KMS-11 (cell line): ENCODE measurements around the gene PTH1R.

Experiments used
- H2AFZ ChIP-seq: fragments of 200-600 bp; sonication (generic); 2 replicates; pipeline ENCODE4 v1.6.1; 2016; ENCODE audit warnings: antibody characterized with exemption, mixed run types, low read depth
- H3K27ac ChIP-seq: fragments of 200-600 bp; sonication (generic); 2 replicates; pipeline ENCODE4 v1.6.1; 2016; ENCODE audit warnings: mild to moderate bottlenecking, mixed run types
- H3K27me3 ChIP-seq: fragments of 200-600 bp; sonication (generic); 2 replicates; pipeline ENCODE4 v1.6.1; 2017; ENCODE audit warnings: mild to moderate bottlenecking, low read depth, mixed run types, moderate library complexity; ENCODE audit not compliant: insufficient read depth
- H3K36me3 ChIP-seq: fragments of 200-600 bp; sonication (generic); 2 replicates; pipeline ENCODE4 v1.6.1; 2017; ENCODE audit warnings: mild to moderate bottlenecking, mixed run types; ENCODE audit not compliant: insufficient read depth
- H3K4me1 ChIP-seq: fragments of 200-600 bp; sonication (generic); 2 replicates; pipeline ENCODE4 v1.6.1; 2016; ENCODE audit warnings: mild to moderate bottlenecking, low read depth, mixed run types; ENCODE audit not compliant: poor library complexity, severe bottlenecking
- H3K4me2 ChIP-seq: fragments of 200-600 bp; sonication (generic); 2 replicates; pipeline ENCODE4 v1.7.0; 2016; ENCODE audit warnings: mild to moderate bottlenecking, mixed run types
- H3K4me3 ChIP-seq: fragments of 200-600 bp; sonication (generic); IDR thresholded peaks from 2 replicates; pipeline ENCODE4 v1.6.1; 2017; ENCODE audit warnings: low read depth, low read length, mixed read lengths; ENCODE audit not compliant: insufficient read depth
- H3K79me2 ChIP-seq: fragments of 200-600 bp; sonication (generic); 2 replicates; pipeline ENCODE4 v1.6.1; 2016; ENCODE audit warnings: low read depth, mixed run types; ENCODE audit not compliant: insufficient read depth
- H3K9ac ChIP-seq: fragments of 200-600 bp; sonication (generic); 2 replicates; pipeline ENCODE4 v1.6.1; 2016; ENCODE audit warnings: mild to moderate bottlenecking, mixed run types
- H4K20me1 ChIP-seq: fragments of 200-600 bp; sonication (generic); 2 replicates; pipeline ENCODE4 v1.6.1; 2016; ENCODE audit warnings: mild to moderate bottlenecking, mixed run types; ENCODE audit not compliant: insufficient read depth
- CTCF ChIP-seq: fragments of 200-600 bp; sonication (generic); conservative IDR thresholded peaks from 2 replicates; pipeline ENCODE4 v1.6.1; 2017; ENCODE audit warnings: low read depth, mild to moderate bottlenecking, antibody characterized with exemption, low read length, moderate library complexity, mixed read lengths

Gene PTH1R

DNA sequence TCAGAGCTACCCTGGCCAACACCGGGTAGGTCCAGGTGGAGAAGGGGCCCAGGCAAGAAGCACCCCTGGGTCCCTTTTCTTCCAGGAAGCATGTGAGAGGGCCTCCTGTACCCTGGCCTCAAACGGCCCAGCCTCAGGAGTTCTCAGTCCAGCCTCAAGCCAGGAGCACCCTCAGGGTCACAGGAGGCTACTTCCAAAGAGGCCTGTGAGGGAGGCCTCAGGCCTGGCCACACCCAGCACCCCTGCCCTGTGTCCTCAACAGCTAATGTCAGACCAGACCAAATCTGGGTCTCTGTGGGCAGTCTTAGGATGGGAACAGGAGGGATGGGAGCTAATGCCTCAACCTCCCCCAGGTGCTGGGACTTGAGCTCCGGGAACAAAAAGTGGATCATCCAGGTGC lies 23.5 kb downstream of the PTH1R start:
- H3K27me3 ChIP-seq, result no peaks in the 10 kb centered on the region
- H3K27ac ChIP-seq, result no peak overlapping the region
- H3K9ac ChIP-seq, result no peak overlapping the region
- no peak overlapping the region for H3K4me3 ChIP-seq
- no peak for TF ChIP-seq CTCF
- no peak overlapping the region for H3K4me2 ChIP-seq
- no peaks in the 10 kb centered on the region for H3K4me1 ChIP-seq
- H3K36me3 ChIP-seq, result no peaks in the 10 kb centered on the region
- no peaks in the 10 kb centered on the region for H4K20me1 ChIP-seq
- no peaks in the 10 kb centered on the region for H3K79me2 ChIP-seq
- H2AFZ ChIP-seq, result no peak overlapping the region

DNA sequence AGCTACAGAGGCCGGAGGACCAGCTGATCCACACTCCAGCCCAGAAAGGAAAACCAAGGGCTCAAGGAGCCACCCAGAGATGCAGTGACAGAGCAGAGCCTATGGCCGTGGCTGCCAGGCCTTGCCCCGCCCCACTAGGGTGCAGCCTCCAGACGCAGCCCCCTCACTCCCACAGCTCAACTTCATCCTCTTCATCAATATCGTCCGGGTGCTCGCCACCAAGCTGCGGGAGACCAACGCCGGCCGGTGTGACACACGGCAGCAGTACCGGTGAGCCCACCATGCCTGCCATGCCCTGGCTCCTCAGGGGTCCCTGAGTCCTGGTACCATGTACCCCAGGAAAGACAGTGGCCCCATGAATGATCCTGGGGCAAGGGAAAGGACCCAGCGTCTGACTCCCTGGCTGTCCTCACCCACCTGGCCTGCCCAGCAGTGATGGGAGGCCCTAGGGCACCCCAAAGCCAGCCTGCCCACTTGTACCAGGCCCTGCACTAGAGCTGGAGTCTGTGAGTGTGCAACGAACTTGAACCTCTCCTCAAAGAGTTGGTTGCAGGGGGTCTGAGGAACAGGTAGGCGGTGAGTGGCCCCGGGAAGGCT lies 24.2 kb downstream of the PTH1R start:
- Histone ChIP-seq H3K27me3 (no peaks in the 10 kb centered on the region), H3K27ac (no peak overlapping the region), H3K4me3 (no peak overlapping the region), H3K36me3 (no peaks in the 10 kb centered on the region), H3K79me2 (no peaks in the 10 kb centered on the region), H2AFZ (no peak overlapping the region), H3K4me2 (no peak overlapping the region), H3K9ac (no peak overlapping the region), H3K4me1 (no peaks in the 10 kb centered on the region), H4K20me1 (no peaks in the 10 kb centered on the region)
- no peak for TF ChIP-seq CTCF

DNA sequence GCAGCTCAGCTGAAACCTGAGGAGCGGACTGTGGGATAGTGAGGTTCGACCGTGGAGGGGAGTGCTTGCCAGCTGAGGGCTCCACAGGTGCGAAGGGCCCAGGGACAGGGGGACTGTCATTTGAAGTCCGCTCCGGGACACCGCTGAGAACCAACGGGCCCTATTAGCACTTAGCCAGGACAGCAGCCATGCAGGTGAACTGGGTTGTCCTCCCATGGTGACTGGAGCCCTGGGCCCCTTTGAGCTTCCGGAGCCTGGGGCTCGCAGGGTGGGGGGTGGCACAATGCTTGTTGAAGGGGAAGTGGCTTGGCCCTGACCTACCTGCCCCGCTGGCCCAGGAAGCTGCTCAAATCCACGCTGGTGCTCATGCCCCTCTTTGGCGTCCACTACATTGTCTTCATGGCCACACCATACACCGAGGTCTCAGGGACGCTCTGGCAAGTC lies 24.7 kb downstream of the PTH1R start:
- H3K4me2 ChIP-seq, result no peak overlapping the region
- no peaks in the 10 kb centered on the region for H3K36me3 ChIP-seq
- no peak overlapping the region for H3K4me3 ChIP-seq
- H2AFZ ChIP-seq, result no peak overlapping the region
- TF ChIP-seq CTCF, result no peak
- no peaks in the 10 kb centered on the region for H3K27me3 ChIP-seq
- H3K79me2 ChIP-seq, result no peaks in the 10 kb centered on the region
- H3K4me1 ChIP-seq, result no peaks in the 10 kb centered on the region
- no peak overlapping the region for H3K27ac ChIP-seq
- no peaks in the 10 kb centered on the region for H4K20me1 ChIP-seq
- H3K9ac ChIP-seq, result no peak overlapping the region

DNA sequence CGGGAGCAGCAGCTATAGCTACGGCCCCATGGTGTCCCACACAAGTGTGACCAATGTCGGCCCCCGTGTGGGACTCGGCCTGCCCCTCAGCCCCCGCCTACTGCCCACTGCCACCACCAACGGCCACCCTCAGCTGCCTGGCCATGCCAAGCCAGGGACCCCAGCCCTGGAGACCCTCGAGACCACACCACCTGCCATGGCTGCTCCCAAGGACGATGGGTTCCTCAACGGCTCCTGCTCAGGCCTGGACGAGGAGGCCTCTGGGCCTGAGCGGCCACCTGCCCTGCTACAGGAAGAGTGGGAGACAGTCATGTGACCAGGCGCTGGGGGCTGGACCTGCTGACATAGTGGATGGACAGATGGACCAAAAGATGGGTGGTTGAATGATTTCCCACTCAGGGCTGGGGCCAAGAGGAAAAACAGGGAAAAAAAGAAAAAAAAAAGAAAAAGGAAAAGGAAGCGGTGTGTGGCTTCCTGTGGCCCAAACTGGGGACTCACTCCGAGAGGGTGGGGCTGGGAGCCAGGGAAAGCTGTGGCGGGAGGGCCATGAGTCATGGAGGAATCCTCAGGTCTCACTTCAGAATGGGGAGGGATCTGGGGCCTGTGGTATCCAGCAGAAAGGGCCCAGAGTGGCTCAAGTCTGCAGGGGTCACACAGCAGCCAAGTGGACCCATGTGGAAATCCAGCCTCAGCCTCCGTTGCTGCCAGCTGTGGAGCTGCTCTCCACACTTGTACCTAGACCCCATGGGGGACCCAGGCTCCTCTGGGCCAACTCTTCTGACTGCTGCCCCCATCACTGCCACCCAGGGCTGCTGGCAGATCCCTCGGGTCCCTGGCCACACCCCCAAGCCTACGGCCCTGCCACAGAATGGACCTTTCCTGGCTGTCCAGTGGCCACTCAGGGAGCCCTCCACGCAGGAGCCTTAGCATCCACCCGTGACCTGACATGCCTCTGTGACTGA lies 26.1 kb downstream of the PTH1R start:
- no peak for TF ChIP-seq CTCF
- H3K4me1 ChIP-seq, result no peaks in the 10 kb centered on the region
- no peak overlapping the region for H2AFZ ChIP-seq
- H3K4me2 ChIP-seq, result no peak overlapping the region
- H3K9ac ChIP-seq, result no peak overlapping the region
- no peaks in the 10 kb centered on the region for H4K20me1 ChIP-seq
- H3K27ac ChIP-seq, result no peak overlapping the region
- no peaks in the 10 kb centered on the region for H3K27me3 ChIP-seq
- no peak overlapping the region for H3K4me3 ChIP-seq
- no peaks in the 10 kb centered on the region for H3K79me2 ChIP-seq
- H3K36me3 ChIP-seq, result no peaks in the 10 kb centered on the region
